Activated CD4-positive, alpha-beta T cell treated with anti-CD3 and anti-CD28 coated beads for 4 hours (primary cell): ENCODE results near the gene DOCK2.

Source experiments
- DNase-seq, 2 donors: peaks; one replicate each; pipeline ENCODE4 v3.0.0-alpha.2; 2020

DOCK2 gene

DNA sequence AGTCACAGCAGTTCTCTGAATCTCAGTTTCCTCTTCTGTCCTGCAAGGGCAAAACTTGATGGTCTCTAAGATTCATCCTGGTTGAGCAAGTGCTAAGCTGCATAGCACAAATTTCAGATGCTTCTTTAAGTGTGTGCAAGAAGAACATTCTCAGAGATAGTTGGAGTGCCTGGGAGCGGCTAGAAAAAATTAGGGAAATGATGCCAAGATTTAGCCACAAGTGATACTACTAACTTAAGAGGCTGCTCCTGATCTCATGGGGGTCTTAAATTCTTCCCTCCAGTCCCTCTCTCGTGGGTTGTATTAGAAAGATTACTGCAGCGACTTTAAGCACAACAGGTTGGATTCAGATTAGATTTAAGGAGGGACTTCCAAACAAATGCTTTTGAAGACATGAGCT is 319.1 kb downstream of the DOCK2 start:
- no peak for DNase-seq

DNA sequence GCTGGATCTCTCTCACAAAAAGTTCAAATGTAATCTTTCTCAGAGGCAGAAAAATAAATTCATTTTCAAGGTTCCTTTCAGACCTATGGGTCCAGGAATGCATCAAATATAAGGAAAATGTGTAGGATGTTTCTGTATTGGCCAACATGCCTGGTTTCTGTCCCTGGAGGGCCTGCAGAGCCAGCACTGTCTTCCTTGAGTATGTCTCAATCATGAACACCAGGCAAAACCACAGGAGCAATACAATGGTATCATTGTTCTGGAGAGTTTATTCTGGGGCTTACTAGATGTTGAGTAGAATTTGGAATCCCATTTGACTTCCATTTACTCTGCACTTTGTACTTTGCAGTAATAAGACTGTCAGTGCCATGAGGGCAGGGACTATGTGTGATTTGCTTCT is 319.7 kb downstream of the DOCK2 start:
- no peak for DNase-seq

DNA sequence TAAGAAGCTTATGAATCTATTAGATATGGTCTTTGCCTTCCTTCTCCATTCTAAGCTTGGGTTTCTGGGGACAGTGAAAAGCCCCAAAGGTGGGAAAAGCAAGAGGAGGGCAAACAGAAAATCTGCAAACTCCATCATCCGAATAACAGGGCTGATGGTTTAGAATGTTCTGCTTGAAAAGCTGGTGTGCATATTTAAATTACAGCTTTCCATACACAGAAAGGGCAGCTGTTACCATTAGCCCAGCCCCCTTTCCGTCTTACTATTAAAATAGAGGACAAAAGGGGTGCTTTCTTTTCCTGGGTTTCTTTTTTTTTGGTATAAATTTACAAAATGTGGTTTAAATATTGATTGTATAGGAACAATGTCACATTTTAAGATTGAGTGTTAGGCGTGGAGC is 321.2 kb downstream of the DOCK2 start:
- no peak for DNase-seq

DNA sequence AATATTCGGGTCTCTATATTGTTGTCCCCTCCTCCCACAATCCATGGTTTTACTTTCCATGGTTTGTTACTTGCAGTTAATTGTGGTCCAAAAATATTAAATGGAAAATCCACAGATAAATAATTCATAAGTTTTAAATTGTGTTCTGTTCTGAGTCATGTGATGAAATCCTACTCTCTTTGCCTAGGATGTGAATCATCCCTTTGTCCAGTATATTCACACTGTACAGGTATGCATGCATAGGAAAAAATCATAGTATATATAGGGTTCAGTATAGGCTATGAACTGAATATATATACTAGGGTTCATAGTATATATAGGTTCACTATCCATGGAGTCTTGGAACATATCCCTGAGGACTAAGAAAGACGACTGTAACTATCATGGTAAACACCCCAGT is 323.6 kb downstream of the DOCK2 start:
- no peak for DNase-seq

DNA sequence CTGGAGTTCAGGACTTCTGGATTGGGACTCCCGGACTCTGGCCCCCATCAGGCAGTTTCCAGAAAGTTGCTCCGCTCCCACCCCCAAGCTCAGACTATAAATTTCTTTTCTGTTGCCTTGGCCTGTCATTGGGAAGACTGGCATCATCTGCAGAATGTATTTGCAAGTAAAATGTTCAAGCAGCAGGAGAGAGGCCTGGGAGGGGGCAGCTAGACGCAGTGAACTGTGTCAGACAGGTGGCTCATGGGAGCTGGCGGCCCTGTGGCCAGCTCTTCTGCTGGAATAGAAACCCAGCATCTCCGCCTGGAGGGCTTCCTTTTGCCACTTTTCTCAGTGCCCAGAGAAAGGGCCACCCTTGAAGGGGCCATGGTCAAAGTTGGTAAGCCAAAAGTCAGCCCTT is 327.2 kb downstream of the DOCK2 start:
- no peak for DNase-seq

DNA sequence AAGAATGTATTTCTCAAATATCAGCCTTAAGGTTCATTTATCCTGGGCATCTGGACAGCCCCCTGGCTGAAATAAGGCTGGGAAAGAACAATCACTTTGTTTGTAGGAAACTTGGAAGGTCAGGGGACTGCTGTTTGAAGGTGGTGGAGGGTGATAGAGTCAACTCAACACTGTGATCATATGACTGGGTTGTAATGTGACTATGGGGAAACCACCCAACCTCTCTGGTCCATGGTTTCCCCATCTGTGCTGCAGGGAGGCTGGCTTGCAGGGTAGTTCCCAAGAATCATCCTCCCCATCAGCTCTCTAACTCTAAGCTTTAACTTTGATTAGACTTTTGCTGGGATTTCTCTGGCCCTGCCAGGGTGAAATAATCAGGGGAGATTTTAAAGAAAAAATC is 333.3 kb downstream of the DOCK2 start:
- no peak for DNase-seq

DNA sequence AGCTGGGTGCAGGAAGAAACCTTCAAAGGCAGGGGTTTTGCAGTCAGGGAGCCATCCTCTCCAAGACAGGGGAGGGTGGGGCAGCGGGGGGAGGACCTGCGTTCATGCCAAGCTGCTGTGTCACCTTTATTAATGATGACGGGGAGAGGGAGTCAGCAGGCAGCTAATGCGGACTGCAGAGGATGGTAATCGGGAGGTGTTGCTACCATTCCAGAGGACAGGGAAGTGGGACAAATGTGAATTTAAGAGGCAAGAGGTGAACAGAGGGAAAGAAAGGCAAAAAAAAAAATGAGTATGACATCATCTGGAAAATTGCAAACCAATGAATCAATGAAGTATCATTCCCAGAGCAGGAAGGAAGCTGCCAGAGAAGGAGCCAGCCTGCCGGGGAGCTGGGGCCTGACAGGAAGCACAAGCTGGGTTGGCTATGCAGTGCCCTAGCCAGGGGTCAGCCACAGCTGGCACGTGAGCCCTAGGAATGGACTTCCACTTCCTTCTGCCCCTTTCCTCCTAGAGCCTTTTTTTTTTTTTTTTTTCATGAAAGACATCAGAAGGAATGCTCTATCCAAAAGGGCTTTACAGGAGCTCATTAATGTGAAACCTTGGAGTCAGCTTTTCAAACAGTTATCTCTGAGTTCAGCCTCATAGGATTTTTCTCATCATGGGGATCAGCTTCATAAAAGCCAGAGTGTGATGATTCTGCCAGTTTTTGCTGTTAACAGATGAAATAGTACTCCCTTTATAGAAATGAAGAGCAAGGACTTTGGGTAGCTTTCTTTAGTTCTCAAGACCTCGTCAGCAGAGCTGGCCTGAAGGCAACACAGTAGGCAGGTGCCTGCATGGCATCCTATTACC is 334.1 kb downstream of the DOCK2 start:
- DNase-seq = no peak

DNA sequence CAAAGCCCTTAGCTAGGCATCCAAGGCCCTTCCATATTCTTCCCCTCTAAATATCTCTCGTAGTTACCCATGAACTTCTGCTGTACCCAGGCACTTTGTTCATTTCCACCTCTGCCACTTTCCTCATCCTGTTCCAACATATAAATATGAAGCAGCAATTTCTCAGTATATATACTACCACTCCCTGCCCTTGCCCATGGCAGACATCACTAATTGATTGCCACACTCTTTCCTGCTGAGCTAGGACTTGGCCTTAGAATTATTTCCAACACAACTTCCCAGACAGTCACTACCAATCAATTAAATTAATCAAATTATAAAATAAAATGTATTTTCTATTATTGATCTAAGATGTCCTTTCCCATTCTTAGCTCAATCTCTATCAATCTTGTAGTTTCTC is 334.7 kb downstream of the DOCK2 start:
- DNase-seq = no peak

DNA sequence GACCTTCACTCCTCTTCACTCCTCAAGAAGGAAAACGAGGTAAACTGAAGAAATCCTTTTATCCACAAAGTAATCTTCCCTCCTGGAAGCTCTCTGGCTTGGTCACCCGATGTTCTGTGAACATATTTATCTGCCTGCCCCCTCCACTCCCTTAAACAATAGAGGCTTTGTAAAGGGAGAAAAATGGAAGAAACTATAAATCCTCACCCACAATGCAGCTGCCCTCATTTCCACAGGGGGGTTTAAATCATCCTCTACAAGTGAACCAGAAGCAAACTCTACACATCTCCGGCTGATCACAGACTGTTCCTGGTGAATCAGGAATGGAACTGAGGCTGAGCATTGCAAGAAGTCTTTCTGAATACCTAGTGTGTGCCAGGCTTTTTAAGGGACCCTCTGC is 336.0 kb downstream of the DOCK2 start:
- DNase-seq = no peak

DNA sequence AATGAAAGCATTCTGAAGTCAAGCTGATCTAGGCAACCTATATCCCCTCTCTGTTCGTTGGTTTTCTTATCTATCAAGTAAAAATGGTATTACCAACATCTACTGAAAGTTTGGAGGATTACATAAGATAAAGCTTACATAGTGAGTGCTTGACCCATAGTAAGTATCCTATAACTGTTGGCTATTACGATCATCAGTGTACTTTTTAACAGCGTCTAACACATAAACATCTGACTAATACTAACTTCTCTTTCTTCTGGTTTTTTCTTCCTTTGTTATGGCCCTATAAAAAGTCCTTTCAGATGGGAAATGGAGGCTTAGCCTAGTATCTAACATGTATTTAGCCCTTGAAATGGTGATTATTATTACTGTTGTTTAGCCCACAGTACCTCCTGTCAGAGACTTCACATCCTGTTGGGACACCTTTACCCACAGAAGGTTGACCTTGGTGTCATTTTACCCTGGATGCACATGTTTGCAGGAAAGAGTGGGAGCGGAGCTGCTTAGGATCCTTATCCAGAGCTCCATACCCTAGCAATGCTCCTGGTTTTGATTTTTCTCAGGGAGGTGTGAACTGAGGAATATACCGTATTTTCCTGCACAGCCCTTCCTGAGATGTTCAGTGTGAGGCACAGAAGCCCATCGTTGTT is 337.2 kb downstream of the DOCK2 start:
- DNase-seq = no peak

DNA sequence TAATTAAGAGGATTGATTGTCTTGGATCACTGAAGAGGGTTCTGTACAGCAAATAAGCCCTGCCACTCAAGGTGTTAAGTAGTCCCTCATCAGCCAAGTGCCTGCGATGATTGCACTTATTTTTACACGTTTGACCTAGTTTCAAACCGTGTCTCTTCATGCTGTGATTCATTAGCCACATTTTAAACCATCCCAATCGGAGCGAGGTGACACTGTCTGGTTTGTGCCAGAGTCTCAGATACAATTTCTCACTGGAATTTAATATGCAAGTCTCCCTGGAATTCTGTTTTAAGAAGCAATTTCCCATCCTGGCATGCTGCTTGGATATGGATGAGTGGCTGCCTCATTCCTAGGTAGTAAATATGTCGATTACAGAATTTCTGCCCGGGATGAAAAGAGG is 341.6 kb downstream of the DOCK2 start:
- no peak for DNase-seq

DNA sequence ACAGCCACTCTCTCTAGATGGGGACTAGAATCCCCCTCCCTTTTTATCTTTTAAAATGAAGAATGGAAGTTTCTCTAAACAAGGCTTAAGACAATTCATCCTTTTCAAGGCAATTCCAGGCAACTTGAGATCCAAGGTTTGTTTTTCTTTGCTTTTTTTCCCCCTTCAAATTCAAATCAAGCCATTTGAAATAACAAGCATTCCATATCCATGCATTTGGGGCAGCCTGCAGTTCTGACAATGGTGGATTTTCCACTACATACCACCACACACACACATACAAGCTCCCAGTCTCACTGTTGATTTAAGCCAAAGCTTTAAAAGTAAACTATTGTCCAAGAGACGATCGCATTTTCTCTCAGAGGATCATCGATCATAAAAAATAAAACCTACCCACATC is 342.8 kb downstream of the DOCK2 start:
- no peak for DNase-seq

DNA sequence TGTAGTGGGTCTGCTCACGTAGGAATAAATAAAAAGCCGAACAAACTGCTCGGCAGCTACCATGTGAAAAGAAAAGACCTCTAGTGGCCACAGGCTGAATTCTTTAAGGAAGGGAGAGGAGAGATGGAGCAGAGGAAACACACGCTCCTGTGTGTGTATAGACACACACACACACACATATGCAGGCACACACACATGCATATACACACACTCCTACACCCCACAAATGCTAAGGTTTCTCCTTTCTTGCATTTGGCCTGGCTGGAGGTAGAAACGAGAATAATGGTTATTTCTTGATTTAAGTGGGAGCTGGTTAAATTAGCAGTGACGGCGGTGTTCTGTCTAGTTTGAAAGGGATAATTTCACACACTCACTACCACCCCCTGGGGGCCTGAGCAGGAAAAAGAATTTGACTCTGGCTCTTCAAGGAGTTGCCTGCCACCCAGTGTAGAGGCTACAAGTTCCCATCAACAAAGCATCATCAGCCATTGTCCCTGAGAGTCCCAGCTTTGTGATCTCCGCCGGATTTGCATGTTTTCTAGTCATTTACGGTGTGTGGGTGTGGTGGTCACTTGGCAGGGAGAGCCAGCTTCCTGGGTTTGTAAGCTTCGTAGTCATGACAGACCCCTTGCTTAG is 343.5 kb downstream of the DOCK2 start, which contains the start of gene INSYN2B:
INSYN2B (minus strand) TSS at position 78 of the 636 bp plus-strand sequence. CDS start 96,597 bp downstream, outside the sequence.
- DNase-seq = no peak

DNA sequence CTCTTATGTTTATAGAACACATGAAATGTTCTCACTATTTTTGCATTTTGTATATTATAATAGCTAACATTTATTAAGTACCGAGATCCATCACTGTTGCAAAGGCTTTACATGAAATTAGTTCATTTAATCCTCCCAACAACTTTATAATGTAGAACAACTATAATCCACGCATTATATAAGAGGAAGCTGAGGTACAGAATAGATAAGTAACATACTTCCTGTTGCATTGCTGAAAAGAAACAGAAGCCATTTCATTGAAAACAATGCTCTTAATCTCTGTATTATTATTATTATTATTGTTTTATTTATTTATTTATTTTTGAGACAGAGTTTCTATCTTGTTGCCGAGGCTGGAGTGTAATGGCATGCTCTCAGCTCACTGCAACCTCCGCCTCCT is 351.1 kb downstream of the DOCK2 start:
- no peak for DNase-seq

DNA sequence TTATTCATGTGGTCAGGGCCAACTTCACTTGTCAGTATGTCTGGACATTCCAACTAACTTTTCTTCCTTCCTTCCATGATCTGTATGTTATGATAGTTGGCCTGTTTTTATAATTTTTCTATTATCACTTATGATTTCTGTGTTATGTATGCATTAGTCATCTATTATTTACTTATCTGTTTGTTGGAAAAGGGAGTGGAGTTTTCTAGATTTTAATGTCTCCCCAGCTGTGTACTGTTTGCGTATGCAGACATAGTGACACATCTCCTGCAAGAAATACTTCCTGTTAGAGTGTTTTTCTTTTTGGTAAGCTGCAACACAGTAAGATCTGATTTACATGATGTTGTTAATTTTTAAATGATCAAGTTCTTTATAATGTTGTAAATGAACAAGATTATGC is 351.9 kb downstream of the DOCK2 start:
- DNase-seq = no peak

DNA sequence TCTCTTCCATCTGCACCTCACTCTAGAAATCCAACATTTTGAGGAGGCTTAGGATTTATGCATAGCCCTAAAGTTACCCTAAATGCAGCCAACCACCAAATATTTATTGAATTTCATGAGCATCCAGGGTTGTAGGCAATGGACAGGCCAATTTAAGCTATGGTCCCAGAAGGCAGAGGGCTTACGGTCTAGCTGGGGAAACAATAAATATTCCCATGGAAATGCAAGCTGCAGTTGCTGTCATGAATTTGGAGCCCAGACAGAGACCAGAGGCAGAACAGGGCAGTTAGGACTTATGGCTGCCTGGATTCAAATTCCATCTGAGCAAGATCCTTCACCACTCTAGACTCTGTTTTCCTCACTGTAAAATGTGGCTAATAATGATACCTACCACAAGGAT is 352.3 kb downstream of the DOCK2 start:
- no peak for DNase-seq

DNA sequence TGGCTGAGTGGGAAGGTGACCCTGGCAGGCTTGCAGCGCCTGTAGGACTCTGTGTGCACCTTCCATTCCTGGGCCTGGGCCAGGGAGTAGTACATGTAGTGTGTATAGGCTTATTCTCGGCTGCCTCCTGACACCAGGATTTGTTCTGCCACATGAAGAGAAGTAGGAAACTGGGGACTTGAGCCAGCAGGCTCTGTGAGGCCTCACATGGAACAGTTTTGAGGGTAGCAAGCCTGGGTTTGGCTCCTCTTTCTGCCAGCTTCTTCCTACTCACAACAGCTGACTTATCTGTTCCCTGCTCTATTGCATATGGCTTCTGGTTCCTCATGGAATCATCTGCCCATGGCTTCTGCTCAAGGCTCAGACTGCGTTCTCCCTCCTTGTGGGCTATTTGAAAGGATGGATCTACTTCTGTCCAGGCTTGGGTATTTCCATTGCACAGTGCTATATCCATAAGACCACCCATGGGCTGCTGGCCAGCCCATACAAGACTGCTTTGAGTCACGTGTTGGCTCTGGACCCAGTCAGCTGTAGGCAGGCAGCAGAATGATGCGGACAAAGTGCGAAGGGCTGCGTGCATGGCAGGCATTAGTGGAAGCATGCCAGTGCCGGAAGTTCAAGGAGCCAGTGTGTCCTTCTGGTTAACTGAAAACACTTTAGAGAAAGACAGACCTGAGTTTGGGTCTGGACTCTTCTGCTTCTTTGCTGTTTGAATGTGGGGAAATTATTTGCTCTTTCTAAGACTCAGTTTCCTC is 354.2 kb downstream of the DOCK2 start:
- DNase-seq = no peak

DNA sequence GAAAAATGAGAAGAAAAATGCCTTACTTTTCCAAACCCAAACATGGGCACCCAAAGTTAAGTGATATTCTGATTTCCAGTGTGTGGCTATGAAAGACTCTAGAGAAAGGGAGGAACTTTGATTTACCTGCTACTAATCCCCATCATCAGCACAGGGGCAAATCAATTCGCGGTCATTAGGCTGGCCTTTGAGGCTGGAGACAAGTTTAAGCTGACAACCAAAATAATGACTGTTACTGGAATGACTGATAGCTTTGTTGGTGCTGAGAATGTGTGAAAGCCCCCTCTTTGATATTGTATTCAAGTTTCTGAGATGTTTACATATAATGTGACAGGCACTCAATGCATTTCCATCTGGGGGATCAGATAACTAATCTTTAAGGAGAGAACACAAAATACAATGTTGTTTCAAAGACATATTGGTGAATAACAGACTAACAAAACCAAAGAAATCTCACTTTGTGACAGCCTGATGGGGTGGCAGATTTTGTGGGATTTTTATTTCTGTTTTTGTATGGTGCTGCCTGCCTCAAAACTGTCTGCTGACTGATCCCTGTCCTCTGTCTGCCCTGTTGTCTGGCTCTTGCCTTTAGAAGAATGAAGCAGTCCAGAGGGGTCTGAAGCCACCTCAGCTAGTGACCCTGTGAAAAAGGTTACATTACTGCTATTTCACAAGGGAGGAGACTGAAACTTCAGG is 355.9 kb downstream of the DOCK2 start:
- no peak for DNase-seq

DNA sequence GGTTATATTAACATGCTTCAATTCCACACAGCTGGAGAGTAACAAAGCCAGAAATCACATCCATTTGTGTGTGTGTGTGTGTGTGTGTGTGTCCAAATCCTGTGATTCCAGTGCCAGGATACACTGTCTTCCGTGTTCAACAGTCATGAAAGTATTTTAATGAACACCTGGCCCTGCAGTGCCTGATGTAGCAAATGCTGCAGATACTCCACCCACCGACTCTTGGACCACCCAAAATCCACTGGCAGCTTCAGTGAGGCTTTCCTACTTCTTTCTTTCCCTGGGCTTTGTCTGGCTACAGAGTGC is 356.4 kb downstream of the DOCK2 start:
- DNase-seq = no peak

DNA sequence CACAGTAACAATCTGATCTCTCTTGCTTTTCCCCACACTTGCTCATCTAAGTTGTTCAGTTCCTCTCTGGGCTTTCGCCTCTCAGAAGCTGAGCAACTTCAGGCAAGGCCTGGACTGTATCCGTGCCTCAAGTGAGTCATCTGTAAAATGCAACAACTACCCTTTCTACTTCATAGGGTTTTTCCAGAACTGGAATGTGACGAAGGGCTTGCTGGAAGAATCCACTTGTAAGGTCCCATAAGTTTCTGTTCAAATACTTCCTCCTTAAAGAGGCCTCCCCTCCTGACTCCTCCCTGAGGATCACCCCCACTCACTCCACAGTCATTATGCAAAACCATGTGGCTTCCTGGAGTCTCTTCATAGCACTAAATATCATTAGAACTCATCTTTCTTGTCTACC is 360.7 kb downstream of the DOCK2 start:
- no peak for DNase-seq

DNA sequence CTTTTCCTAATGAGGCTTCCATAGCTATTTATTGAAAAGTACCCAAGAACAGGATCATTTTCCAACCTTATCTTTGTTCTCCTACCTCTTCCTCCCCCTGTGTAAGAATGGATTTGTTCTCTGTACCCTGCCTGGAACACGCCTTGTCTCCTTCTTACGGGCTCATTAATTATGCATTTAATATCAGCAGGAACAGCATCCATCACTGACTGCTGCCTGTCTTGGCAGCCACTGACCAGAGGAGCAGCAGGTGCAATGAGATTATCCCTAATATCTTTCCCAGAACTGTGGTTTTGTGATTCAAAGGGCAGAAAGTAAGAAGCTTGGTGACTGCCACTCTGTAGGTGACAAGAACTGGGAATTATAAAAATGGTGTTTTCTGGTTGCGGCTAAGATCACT is 362.5 kb downstream of the DOCK2 start:
- no peak for DNase-seq

DNA sequence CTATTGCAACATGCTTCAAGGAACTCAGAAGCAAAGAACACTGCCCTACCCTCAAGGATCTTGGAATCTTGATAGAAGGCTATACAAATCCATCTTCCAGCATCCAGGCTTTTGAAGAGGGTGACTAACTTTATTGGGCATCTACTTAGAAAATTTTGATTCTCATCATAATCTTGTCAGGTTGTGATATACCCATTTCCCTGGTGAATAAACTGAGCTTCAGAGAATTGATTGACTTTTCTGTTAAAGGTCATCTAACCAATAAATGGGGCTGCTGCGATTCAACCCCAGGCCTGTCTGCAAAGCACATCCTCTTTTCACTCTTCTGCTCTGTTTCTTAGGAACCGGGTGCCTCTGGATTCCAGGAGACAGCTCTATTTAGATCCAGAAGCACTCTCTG is 363.1 kb downstream of the DOCK2 start:
- no peak for DNase-seq

DNA sequence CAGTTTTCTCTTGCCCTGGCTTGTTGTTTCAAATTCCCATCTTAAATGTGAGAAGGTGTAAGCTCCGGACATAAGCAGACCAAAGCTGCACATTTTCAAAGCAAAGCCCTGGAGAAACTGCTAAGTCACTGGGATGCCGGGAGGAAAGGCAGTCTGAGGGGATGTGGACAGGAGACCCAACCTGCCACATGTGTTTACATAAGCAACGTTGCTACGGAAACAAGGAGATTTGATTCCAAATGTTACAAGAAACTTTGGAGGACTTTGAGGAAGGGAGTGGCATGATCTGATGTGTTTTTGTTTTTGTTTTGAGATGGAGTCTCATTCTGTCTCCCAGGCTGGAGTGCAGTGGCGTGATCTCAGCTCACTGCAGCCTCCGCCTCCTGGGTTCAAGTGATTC is 368.9 kb downstream of the DOCK2 start:
- no peak for DNase-seq
